AG04449 (cell line): ENCODE results near the gene DUSP16.

Experiments
- CTCF ChIA-PET: fragments of 350-600 bp; formaldehyde crosslinking; extraction: SDS; loops from one replicate; lab custom pipeline; 2021; ENCODE audit warnings: antibody characterized with exemption; lab: Yijun Ruan, JAX
- POLR2A ChIA-PET: fragments of 400-600, 350-600 bp; formaldehyde crosslinking; extraction: SDS; loops from one replicate; lab custom pipeline; 2020; ENCODE audit warnings: antibody characterized with exemption, inconsistent platforms; lab: Yijun Ruan, JAX
- DNase-seq: peaks from one replicate; pipeline ENCODE4 v3.0.0-alpha.2; 2010; ENCODE audit warnings: low read depth, low spot score
- H3K4me3 ChIP-seq: 2 replicates; pipeline ENCODE4 v1.5.1; 2011; ENCODE audit warnings: low read depth, mild to moderate bottlenecking, control low read depth, low read length
- CTCF ChIP-seq: IDR thresholded peaks from one replicate; pipeline ENCODE4 v1.5.1; 2011; ENCODE audit warnings: mild to moderate bottlenecking, moderate library complexity, low read length, control low read depth, inconsistent platforms; ENCODE audit not compliant: insufficient read depth; ENCODE audit errors: missing control alignments

The DUSP16 gene

DNA sequence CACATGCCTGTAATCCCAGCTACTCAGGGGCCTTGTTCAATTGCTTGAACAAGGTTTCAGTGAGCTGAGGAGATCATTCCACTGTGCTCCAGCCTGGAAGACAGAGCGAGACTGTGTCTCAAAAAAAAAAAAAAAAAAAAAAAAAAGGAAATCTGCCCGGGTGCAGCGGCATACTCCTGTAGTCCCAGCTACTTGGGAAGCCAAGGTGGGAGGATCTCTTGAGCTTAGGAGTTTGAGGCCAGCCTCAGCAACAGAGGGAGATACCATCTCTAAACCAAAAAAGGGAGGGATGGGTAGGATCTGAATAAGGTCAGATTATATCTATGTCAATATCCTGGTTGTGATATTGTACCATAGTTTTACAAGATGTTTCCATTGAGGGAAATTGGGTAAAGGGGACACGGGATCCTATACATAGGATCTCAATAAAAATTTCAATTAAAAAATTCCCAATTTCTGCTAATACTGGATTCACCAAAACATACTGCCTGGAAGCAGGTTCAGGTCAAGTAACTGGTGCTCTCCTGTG lies 129.4 kb downstream of the DUSP16 start:
- H3K4me3 ChIP-seq = no peak overlapping the region
- ChIA-PET CTCF (no interaction called here), POLR2A (no interaction called here)
- no peak for DNase-seq
- TF ChIP-seq CTCF = no peak

DNA sequence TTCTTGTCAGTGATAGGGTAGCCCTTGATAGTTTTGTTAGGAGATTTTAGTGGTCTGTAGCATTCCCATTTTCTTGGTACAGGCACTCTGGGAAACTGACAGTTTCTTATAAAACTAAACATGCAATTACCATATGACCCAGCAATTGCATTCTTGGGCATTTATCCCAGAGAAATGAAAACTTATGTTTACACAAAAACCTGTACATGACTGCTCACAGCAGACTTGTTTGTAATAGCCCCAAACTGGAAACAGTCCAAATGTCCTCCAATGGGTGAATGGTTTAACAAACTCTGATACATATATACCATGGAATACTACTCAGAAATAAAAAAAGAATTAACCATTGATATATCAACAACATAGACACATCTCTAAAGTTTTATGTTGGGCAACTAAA lies 130.3 kb downstream of the DUSP16 start:
- DNase-seq = peak; percentile 65
- ChIA-PET CTCF (no interaction called here), POLR2A (no interaction called here)
- no peak for TF ChIP-seq CTCF
- H3K4me3 ChIP-seq = no peak overlapping the region

DNA sequence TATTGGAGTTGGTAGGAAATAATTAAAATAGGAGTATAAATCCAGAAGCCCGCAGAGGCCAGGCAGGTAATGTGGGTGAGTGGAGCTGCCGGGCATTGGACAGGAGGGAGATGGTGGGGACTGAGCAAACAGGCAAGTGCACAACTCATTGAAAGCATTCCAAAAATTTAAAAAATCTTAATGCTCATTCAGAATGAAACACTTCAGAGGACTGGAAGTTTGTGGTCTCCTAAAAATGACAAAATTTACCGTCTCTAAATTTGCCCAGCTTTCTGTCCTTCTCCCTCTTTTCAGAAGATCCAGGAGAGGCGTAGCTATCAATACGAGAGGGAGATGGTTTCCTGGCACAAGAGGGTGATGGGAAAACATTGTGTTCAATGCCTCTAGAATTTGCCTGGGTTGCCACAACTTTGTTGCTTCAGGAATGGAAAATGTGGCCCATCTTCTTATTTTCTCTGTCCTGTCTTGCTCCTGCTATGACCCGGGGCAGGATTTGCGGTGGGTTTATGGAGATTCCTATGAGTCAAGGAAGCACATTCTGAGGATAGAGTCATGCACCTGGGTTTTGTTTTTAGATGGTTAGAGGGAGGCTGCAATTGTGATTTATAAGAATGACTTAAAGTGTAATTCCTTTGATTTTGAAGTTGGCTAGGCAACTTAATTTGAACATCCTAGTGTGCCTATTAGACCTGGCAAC lies 133.6 kb downstream of the DUSP16 start:
- TF ChIP-seq CTCF = no peak
- CTCF ChIA-PET = no interaction called here
- no peak overlapping the region for H3K4me3 ChIP-seq
- POLR2A ChIA-PET = no interaction called here
- no peak for DNase-seq

GRCh38 chr12:12428047-12428446 lies 134.6 kb downstream of the DUSP16 start:
- TF ChIP-seq CTCF = no peak
- ChIA-PET POLR2A (no interaction called here), CTCF (no interaction called here)
- DNase-seq = no peak
- no peak overlapping the region for H3K4me3 ChIP-seq

GRCh38 chr12:12427568-12427967 lies 135.1 kb downstream of the DUSP16 start:
- POLR2A ChIA-PET = no interaction called here
- H3K4me3 ChIP-seq = no peak overlapping the region
- TF ChIP-seq CTCF = no peak
- DNase-seq = no peak
- CTCF ChIA-PET = no interaction called here

DNA sequence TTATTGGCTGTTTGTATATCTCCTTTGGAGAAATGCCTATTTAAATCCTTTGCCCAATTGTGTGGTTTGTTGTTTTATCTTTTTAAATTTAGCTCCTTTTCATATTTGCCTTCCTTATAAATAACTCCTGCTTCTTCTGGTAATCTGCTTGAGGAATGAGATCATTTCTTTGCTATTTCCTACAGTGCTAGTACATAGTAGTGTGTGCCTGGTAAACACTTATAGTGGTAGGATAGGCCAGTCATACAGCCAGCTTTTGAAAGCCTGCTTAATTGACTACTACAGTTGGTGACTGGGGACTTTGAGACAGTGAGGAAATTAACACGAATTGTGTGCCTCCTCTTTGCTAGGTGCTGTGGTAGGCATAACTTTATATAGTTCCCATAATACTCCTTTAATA lies 137.0 kb downstream of the DUSP16 start:
- CTCF ChIA-PET = no interaction called here
- TF ChIP-seq CTCF = no peak
- peak; percentile 60 for DNase-seq
- H3K4me3 ChIP-seq = no peak overlapping the region
- POLR2A ChIA-PET = no interaction called here
